ENCODE results near the gene AQP12B.

Gene AQP12B

DNA sequence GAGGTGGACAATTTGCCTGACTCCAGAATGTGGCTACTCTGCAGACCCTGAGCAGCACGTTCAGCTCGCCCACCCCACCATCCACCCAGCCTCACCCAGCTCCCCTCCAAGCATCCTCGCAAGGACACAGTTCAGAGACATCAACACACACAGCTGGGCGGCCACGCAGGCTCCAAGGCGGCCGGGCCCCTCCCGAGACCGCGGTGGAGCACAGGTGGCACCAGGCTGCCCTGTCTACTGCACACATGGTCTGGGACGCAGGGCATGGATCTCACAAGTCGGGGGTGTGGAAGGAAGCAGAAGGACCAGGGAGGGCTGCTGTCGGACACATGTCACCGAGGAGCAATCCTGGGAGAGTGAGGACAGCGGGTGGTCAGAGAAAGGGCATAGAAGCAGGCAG, 45.2 kb upstream of the AQP12B start (continued):
- TF ChIP-seq ZNF621 (tag by site-specific recombination; IDR thresholded peaks at IDR 0.05) (no peak), ZNF223 (tag by site-specific recombination; IDR thresholded peaks at IDR 0.05) (no peak), KLF8 (tag by site-specific recombination; IDR thresholded peaks at IDR 0.05) (no peak)

GRCh38 chr2:240727439-240727838, 44.8 kb upstream of the AQP12B start:
- peaks cover 0 to 20% of the 10 kb centered on the region in 2 experiments; a peak in 2 of 3 replicates for H3K36me3 ChIP-seq (ENCODE audit: control insufficient read depth in 2 of 2, insufficient read depth in 1 of 2, low read length in 2 of 2)

GRCh38 chr2:240726876-240727275, 44.2 kb upstream of the AQP12B start:
- Histone ChIP-seq H3K4me1 (ENCODE audit: control insufficient read depth, insufficient read depth, low read length) (no peaks in the 10 kb centered on the region), H3K36me3 (ENCODE audit: control insufficient read depth in 2 of 2, insufficient read depth in 1 of 2, low read length in 2 of 2) (peaks cover 0 to 26% of the 10 kb centered on the region in 2 experiments; a peak in 1 of 3 replicates), H3K27ac (ENCODE audit: extremely low read depth, low read depth, low read length) (no peak overlapping the region), H3K9me3 (ENCODE audit: control insufficient read depth, insufficient read depth, low read depth, low read length) (no peaks in the 10 kb centered on the region), H3K4me3 (ENCODE audit: low read depth, low read length) (no peak overlapping the region)
- TF ChIP-seq MYNN (tag by site-specific recombination; IDR thresholded peaks at IDR 0.05; ENCODE audit: borderline replicate concordance) (no peak), YY2 (tag by site-specific recombination; IDR thresholded peaks at IDR 0.05) (no peak), OSR2 (tag by site-specific recombination; IDR thresholded peaks at IDR 0.05) (no peak), ZXDB (tag by site-specific recombination; IDR thresholded peaks at IDR 0.05) (no peak), RBAK (tag by site-specific recombination; IDR thresholded peaks at IDR 0.05) (no peak), ZFP37 (tag by site-specific recombination; IDR thresholded peaks at IDR 0.05) (no peak), ZNF112 (tag by site-specific recombination; IDR thresholded peaks at IDR 0.05) (no peak), HOXC10 (CRISPR knock-in tag; IDR thresholded peaks at IDR 0.05) (no peak), ZNF560 (tag by site-specific recombination; IDR thresholded peaks at IDR 0.05; ENCODE audit: borderline replicate concordance) (no peak), ZNF623 (tag by site-specific recombination; IDR thresholded peaks at IDR 0.05) (no peak)
- TF ChIP-seq, protein P1, sequence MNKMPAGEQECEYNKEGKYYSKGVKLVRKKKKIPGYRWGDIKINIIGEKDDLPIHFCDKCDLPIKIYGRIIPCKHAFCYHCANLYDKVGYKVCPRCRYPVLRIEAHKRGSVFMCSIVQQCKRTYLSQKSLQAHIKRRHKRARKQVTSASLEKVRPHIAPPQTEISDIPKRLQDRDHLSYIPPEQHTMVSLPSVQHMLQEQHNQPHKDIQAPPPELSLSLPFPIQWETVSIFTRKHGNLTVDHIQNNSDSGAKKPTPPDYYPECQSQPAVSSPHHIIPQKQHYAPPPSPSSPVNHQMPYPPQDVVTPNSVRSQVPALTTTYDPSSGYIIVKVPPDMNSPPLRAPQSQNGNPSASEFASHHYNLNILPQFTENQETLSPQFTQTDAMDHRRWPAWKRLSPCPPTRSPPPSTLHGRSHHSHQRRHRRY (tag by site-specific recombination; IDR thresholded peaks at IDR 0.05) = no peak
- TF ChIP-seq, protein P2, sequence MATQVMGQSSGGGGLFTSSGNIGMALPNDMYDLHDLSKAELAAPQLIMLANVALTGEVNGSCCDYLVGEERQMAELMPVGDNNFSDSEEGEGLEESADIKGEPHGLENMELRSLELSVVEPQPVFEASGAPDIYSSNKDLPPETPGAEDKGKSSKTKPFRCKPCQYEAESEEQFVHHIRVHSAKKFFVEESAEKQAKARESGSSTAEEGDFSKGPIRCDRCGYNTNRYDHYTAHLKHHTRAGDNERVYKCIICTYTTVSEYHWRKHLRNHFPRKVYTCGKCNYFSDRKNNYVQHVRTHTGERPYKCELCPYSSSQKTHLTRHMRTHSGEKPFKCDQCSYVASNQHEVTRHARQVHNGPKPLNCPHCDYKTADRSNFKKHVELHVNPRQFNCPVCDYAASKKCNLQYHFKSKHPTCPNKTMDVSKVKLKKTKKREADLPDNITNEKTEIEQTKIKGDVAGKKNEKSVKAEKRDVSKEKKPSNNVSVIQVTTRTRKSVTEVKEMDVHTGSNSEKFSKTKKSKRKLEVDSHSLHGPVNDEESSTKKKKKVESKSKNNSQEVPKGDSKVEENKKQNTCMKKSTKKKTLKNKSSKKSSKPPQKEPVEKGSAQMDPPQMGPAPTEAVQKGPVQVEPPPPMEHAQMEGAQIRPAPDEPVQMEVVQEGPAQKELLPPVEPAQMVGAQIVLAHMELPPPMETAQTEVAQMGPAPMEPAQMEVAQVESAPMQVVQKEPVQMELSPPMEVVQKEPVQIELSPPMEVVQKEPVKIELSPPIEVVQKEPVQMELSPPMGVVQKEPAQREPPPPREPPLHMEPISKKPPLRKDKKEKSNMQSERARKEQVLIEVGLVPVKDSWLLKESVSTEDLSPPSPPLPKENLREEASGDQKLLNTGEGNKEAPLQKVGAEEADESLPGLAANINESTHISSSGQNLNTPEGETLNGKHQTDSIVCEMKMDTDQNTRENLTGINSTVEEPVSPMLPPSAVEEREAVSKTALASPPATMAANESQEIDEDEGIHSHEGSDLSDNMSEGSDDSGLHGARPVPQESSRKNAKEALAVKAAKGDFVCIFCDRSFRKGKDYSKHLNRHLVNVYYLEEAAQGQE (tag by site-specific recombination; IDR thresholded peaks at IDR 0.05) = no peak
- POLR2A ChIA-PET = interaction anchor here (0.6 kb wide), 1 partner anchor 916 kb away, joined by 3 read pairs; no protein-coding TSS in a partner anchor
- CTCF ChIA-PET = no interaction called here

More at GRCh38 chr2:240727439-240727838, 44.8 kb upstream of the AQP12B start:
- Histone ChIP-seq H3K9me3 (ENCODE audit: control insufficient read depth, insufficient read depth, low read depth, low read length) (no peaks in the 10 kb centered on the region), H3K4me3 (ENCODE audit: low read depth, low read length) (no peak overlapping the region), H3K4me1 (ENCODE audit: control insufficient read depth, insufficient read depth, low read length) (no peaks in the 10 kb centered on the region), H3K27ac (ENCODE audit: extremely low read depth, low read depth, low read length) (no peak overlapping the region)
- no peak for TF ChIP-seq SP7 (tag by site-specific recombination; IDR thresholded peaks at IDR 0.05)
- peak; percentile 14; the same call in 1 of the 2 replicates for TF ChIP-seq ZNF600 (tag by site-specific recombination; IDR thresholded peaks at IDR 0.05)
- TF ChIP-seq ZNF529 (tag by site-specific recombination; IDR thresholded peaks at IDR 0.05; ENCODE audit: insufficient replicate concordance) = no peak
- no peak for TF ChIP-seq ZBTB1 (tag by site-specific recombination; IDR thresholded peaks at IDR 0.05)
- TF ChIP-seq ZNF2 (tag by site-specific recombination; IDR thresholded peaks at IDR 0.05) = no peak
- POLR2A ChIA-PET = interaction anchor here (0.6 kb wide), 1 partner anchor 916 kb away, joined by 3 read pairs; no protein-coding TSS in a partner anchor
- CTCF ChIA-PET = no interaction called here

Data from HEK293 (cell line).